GM08714 (cell line): ENCODE measurements around the gene WNT10A.

Source experiments
- H3K4me3 ChIP-seq: fragments of 200-500 bp; sonication (Bioruptor generic); 2 replicates; pipeline ENCODE4 v1.5.1; 2014; ENCODE audit warnings: mild to moderate bottlenecking, low read length, inconsistent platforms
- ZNF274 ChIP-seq: IDR thresholded peaks from 2 replicates; pipeline ENCODE4 v1.6.1; 2012; ENCODE audit warnings: mild to moderate bottlenecking, low read depth, low read length

WNT10A gene

DNA sequence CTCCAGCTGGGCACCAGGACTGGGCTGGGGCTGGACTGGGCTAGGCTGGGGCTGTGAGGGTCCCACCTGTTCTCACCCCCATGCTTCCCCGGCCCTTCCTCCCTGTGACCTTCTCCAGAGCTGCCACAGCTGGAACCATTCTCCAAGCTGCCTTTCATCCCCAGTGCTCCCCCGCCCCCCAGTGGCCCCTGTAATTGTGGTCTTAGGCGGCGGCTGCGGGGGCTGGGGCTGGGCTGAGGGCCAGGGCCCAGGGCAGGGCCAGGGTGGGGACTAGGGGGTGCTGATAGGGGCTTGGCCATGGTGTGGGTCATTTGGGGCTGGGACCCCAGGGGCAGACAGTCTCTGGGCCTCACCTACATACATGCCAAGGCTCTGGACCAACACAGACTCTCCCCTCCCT lies 2.8 kb upstream of the WNT10A start:
- no peak for TF ChIP-seq ZNF274
- no peak overlapping the region for H3K4me3 ChIP-seq

DNA sequence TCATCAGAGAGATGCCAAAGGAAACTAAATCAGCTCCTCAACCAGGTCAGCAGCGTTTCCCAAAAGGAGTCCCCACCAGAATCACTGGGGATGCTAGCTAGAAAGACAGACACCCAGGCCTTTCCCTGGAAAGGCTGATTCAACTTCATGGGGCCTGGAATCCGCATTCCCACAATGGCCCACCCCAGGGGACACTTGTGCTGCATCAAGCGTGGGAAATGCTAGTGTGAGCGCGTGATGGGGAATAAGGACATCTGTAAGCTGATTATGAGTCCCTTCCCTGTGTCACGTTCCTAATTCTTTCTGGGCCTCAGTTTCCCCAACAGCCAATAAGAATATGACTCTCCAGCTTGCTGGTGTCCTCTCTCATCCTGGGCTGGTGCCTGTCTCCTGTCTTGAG lies 2.2 kb upstream of the WNT10A start:
- no peak for TF ChIP-seq ZNF274
- no peak overlapping the region for H3K4me3 ChIP-seq

DNA sequence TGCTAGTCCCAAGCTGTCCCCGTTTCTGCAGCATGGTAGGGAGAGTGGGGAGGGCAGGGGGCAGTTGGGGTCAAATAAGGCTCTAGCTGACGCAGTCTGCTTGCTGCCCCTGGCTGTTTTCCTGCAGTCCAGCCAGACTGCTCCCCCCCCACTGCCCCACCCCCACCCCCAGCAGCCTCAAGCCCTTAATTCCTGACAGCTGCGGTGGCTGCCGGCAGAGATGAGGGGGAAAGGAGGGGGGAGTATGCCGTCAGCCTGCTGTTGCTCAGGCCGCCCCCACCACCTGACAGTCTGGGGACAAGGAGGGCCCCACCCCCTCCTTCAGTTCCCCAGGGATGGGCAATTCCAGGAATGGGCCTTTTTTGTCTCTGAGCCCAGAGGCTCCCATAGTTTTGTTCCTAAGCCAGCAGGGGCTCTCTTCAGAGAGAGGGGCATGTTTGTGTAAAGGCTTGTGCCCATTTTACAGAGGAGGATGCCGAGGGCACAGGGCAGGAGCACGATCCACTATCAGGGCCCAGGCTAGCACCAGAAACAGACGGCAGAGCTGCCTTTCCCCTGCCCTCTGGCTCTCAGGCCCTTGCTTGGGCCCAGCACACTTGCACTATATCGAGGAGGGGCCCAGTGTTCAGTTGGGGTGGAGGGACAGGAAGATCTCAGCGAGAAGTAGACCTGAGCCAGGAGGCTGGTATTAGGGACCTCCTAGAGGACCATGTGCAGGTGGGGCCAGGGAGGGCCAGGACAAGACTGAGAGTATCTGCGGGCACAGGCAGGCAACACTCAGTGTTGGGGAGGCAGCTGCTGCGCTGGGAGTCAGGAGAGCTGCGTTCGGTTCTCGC lies 1.5 kb upstream of the WNT10A start:
- no peak overlapping the region for H3K4me3 ChIP-seq
- no peak for TF ChIP-seq ZNF274

DNA sequence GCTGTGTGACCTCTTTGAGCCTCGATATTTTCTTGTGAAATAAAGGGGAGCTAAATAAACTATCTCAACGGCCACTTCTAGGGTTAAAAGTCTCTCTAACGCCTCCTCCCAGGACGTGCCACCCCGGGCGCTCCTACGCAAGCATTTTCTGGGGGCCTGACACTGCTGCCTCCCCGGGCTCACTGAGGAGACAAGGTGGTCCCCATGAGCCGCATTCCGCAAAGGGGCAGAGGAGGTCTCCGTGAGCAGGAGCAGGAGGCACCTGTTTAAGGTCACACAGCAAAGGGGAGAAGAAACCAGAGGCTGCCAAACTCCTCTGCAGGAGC lies 913 bp upstream of the WNT10A start:
- TF ChIP-seq ZNF274, result no peak

DNA sequence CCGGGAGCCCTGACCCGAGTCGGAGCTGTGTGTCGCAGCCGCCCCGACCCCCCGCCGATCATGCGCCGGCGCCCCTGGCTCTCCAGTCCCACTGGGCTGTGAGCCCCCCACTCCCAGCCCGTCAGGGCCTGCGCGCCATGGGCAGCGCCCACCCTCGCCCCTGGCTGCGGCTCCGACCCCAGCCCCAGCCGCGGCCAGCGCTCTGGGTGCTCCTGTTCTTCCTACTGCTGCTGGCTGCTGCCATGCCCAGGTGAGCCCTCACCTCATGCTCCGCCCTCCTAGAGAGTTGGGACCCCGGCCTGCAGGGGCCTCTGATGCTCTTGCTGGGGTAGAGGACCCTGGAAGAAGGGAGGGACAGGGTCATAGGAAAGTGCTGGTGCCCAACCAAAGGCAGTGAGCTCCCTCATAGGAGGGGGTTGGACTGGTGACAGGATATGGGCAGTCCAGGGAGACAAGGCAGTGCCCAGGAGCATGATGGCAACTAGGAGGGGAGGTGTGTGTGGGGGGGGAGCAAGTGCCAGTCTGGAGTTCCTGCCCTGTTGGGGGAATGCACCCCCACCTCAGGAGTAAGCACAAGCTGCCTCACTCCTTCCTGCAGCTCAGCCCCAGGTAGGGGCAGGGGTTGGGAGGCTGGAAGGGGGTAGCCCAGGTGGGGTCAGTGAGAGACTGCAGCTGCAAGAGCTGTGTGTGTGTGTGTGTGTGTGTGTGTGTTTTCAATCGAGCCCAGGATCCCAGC lies 375 bp downstream of the WNT10A start:
- H3K4me3 ChIP-seq, result peak overlapping the region; percentile 18; the same call in 1 of the 2 replicates
- TF ChIP-seq ZNF274, result no peak

More for the DNA sequence above, 913 bp upstream of the WNT10A start:
- no peak overlapping the region; the same call in 1 of the 2 replicates for H3K4me3 ChIP-seq

DNA sequence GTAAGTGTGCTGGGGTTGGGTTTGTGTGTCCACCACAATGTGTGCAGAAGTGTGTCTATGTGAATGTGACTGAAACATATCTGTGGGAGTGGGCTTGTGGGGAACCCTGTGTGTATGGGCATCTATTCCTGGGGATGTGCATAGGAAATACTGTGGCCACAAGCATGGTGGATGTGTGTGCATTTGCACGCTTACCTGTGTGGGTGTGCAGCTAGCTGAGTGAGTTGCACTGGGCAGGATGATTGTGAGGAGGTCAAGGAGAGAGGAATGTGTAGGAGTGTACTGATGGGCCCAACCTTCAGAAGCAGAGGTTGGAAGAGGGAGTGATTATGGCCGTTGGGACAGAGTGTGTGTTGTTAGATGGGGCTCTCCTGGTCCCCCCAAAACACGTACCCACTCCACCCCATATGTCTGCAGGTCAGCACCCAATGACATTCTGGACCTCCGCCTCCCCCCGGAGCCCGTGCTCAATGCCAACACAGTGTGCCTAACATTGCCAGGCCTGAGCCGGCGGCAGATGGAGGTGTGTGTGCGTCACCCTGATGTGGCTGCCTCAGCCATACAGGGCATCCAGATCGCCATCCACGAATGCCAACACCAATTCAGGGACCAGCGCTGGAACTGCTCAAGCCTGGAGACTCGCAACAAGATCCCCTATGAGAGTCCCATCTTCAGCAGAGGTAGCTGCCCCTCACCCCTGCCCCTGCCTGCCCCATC lies 1.2 kb downstream of the WNT10A start:
- no peak overlapping the region for H3K4me3 ChIP-seq
- TF ChIP-seq ZNF274, result no peak

DNA sequence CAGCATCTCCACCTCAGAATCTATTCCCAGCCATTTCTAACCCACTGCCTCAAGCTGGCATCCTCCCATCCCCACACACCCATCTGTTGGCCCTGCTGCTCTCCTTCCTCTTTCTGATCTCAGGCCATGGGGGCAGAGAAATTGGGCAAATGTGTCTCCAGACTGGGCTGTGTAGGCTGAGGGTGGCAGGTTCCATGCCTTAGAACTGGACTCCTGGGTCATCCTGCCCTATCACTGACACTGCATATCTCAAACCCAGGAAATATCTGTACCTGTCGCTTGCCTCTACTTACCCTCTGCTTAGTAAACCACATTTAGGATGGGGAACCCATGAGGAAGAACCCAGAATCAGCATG lies 1.8 kb downstream of the WNT10A start:
- no peak overlapping the region for H3K4me3 ChIP-seq
- TF ChIP-seq ZNF274, result no peak

DNA sequence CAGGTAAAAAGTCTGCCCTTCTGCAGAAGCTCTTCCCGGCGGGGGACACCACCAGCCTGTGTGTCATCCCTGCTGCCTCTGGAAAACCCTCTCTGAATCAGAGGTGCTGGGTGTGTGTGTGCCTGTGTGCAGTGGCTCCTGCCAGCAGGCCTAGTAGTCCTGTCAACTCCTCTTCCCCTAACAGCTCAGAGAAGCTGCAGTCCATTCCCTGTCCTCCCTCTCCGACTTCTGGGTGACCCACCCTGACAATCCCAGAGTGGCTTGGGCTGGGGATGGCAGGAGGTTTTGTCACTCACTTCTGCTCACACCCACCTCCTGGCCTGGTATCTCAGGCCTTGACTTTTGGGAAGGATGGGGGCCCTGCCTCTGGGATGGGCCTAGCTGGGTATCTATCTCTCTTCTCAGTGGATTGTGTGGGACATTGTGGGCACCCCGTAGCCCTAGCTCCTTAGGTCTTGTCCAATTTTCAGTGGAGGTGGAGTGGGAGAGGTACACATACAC lies 2.3 kb downstream of the WNT10A start:
- H3K4me3 ChIP-seq, result no peak overlapping the region
- no peak for TF ChIP-seq ZNF274

DNA sequence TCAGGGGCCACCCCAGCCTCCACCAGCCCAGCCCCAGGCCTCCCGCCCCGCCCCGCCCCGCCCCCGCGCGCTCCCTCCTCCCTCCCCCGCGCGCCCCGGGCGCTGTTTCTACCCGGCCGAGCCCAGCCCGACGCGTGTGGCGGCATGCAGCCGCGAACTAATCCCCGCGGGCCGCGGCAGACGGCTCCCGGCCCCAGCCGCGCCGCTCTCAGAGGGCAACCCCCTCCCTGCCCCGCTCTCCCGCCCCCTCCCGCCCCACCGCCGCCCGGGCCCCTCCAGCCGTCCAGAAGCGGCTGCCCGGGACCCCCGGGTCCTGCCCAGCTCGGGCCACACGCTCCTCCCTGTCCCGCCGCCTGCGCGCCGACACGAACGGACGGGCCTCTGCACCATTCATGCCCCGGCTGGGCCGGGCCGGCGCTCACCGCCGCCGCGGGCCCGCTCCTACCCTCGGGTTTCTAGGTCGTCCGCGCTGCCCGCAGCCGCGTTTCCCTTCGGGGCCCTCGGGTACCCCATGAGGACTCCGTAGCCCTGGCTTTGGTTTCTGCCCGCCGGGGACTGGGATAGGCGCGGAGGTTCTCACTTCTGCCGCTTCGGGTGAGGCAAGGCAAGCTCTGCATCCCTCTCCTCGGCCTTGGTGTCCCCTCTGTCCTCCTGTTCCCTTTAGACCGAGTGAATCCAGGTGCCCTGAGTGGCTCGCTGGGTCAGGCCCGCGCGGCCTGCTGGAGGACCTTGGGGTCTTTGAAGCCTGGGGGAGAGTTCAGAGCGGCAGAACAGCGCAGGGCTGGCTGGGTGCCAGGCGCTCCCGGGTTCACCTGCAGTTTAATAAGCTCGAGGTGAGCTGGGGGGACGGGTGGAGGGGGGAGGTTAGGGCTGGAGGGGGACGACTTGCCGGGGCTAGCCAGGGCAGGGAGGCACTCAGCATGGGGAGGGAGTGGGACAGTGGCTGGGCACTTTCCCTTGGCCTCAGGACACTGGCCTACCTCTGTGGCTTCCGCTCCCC lies 3.1 kb downstream of the WNT10A start:
- TF ChIP-seq ZNF274, result no peak
- H3K4me3 ChIP-seq, result peak overlapping the region; percentile 2; the same call in 1 of the 2 replicates

DNA sequence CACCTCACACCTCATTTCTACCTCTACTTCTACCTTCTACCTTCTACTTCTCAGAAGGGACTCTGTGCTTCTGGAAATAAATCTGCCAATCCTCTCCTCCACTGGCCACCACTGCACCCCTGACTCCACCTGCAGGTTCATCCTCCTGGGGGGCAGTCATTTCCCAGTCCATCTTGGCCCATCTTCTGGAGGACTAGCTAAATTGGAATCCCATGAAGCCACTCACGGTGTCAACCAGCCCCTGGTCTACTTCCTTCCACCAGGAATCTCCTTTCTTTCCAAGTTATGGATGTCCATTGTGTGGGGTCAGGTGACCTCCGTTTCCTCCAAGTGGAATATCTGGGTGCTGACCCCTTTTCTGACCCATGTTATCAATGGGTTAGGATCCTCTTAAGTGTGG lies 3.9 kb downstream of the WNT10A start:
- H3K4me3 ChIP-seq, result no peak overlapping the region
- no peak for TF ChIP-seq ZNF274

DNA sequence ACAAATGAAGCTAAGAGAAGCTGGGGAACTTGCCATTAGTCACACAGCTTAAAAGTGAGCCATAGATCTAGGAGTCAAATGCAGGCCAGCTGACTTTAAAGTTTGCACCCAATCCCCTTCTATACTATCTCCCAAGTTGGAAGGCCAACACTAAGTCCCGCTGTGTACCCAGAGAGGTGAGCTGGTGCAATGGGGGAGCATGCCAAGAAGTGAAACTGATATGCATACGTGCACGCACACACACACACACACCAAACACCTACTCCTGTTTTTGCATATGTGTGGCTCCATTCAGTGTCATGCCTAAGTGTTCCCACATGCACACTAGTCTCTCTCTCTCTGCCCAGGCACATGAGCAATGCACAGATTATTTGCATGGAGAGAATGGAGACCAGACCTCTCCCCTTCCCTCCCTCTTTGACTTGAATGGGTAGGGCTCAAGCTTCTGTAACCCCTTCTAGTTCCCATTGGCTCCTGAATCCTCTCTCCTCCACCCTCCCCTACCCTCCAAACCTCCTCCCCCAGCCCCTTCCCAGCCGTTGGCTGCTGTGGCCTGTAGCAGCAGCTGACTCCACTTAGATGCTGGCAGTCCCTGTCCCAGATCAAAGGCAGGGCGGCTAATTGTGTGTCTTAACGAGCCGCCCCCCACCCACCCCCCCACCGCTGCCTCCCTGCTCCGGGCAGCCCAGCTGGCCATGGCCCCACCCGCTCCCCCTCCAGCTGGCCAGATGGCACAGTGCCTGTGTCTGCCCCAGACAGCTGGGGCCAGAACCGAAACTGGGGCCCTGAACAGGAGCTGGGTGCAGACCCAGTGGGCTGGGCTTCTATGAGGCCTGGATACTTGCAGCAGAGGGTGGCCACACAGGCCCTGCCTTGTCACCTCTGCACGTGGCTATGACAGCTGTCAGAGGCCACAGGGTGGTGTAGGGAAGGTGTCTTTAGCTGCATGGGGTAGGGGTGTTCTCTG lies 5.6 kb downstream of the WNT10A start:
- H3K4me3 ChIP-seq, result no peak overlapping the region
- TF ChIP-seq ZNF274, result no peak

DNA sequence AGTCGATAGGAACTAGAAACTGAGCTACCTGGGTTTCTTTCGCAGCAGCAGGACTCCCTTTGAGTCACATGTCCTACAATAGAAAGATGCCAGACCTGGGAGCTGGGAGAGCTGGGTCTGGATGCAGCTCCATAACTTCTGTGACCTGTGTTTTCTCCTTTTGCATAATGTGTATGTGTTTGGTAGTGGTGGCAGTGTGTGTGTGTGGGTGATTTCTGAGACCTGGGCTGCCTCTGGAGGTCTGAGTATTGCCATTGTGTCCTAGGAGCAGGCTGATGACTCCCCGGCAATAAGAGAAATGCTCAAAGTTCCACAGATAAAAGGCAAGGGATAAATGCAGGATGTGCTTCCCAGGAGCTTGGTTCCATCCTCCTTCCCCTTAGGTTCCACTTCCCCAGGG lies 6.4 kb downstream of the WNT10A start:
- H3K4me3 ChIP-seq, result no peak overlapping the region
- no peak for TF ChIP-seq ZNF274

DNA sequence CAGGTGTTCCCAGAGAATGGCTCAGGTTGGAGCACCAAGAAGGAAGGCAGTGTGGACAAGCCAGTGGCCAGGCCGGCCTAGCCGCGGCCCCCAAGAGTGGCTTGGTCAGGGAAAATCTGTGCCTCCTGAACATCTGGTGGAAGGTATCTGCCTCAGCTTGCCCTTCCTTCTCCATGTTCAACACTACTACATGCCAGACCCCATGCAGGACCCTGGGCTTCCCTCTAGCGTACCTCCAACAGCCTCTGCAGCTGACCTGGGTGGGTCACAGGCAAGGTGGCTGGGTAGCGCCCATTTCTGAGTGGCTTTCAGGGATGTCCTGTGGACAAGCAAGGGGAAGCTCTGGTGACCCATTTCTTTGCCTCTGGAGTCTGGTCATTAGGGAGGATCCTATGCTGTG lies 7.7 kb downstream of the WNT10A start:
- TF ChIP-seq ZNF274, result no peak
- H3K4me3 ChIP-seq, result no peak overlapping the region
